Stimulated activated CD8-positive, alpha-beta memory T cell treated with anti-CD3 and anti-CD28 coated beads, Interleukin-12 subunit alpha, Interleukin-12 subunit beta, amount 100 ng/mL, for 24 hours (primary cell): Measurements from ENCODE around the gene SLC45A1.
"Not testable (repeated sequence)": the region's sequence is repeated elsewhere in the genome, so short reads cannot be mapped to it uniquely, and the experiment has no call there.

Experiments
- DNase-seq: peaks from one replicate; pipeline ENCODE4 v3.0.0-alpha.2; 2020; ENCODE audit errors: extremely low read depth

The SLC45A1 gene

DNA sequence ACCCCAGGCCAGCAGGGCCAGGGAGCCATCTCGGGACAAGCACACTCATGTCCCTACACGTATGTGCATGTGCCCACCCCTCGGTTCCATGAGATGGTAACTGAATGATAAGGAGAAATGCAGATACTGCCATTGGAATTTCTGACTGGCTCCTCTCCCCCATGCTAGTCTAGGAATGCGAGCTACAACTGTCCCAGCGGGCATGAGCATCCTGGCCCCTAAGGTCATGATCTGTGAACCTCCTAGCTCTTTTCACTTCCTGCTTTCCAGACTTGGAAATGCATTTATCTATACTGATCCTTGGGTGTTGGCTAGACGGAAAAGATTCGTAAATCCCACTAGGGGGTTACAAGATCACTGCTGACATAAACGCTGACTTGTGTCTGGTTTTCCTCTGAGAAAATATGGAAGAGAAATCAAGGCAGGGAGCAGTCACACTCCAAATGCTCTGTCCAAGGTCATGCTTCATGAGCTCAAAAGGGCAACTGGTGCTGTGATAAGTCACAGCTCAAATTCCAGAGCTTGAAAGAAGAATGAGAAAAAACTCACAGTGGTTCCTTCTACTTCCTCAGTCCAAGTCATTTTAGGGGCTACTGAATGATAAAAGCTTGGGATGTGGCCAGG is 49.8 kb downstream of the SLC45A1 start:
- no peak for DNase-seq

DNA sequence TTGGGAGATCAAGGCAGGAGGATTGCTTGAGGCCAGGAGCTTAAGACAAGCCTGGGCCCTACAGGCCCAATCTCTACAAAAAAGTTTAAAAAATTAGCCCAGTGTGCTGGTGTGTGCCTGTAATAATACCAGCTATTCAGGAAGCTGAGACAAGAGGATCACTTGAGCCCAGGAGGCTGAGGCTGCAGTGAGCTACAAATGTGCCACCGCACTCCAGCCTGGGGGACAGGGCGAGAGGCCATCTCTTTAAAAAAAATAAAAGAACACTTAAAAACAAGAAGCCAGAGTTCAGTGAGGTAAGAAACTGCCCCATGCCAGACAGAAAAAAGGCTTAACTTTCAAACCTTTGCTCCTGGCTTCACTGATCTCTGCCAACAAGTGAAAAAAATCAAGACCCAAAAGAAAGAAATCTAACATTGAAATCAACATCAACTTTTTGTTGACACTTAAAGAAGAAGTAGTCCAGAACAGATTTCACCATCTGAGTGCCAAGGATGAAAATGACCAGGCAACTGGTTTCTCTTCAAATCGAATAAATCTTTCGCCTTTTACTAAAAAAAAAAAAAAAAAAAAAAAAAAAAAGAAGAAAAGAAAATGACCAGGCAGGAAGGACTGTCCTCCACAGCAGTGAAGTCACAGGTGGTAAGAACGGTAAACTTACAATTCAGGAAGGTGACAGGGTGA is 51.2 kb downstream of the SLC45A1 start:
- DNase-seq: no peak

DNA sequence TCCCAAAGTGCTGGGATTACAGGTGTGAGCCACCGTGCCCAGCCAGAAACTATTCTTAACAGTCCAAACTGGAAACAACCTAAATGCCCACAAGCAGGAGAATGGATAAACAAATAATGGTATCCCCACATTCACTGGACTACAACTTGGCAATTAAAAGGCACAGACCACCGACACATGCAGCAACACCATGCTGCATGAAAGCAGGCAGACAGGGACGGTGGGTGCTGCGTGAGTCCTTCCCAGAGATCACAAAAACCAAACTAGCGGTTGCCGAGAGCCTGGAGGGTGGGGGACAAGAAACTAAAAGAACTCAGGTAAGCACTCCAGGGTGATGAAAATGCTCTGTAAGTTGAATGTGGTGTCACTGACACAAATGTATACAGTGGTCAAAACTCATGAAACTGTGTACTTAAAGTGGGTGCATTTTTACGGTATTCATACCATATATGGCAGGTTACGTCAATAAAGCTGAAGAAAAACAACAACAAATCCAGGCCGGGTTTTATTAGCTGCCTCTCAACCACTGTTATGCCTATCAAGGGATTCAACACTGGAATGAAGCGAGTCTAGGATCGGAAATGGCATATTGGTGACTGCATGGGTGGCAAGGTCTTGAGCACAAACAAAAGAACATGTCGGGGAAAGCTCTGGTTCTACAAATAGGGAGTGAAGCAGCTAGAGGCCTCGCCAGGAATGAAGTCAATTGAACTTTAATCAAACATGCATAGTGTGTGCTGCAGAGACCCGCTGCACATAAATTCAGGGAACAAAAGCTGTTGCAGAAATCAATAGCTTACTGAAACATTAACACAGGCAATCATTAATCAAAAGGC is 52.4 kb downstream of the SLC45A1 start:
- no peak for DNase-seq

DNA sequence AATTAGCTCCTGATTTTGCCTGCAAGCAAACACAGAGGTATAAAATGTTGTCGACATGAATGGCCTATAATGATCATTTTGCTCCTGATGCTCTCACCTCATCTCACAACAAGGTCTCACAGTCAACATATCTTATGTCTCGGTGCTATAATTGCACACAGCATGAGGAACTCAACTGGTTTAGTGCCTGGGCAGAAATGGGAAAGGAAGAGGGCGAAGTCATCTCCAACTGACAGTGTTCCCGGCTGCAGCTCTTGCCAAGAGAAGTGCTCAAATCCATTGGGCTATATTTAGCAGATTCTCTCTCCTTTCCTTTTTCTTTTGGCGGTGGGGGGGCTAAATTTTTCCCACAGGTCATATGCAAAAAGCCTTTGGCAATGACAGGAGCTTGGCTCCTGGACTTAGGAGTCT is 53.0 kb downstream of the SLC45A1 start:
- no peak for DNase-seq

DNA sequence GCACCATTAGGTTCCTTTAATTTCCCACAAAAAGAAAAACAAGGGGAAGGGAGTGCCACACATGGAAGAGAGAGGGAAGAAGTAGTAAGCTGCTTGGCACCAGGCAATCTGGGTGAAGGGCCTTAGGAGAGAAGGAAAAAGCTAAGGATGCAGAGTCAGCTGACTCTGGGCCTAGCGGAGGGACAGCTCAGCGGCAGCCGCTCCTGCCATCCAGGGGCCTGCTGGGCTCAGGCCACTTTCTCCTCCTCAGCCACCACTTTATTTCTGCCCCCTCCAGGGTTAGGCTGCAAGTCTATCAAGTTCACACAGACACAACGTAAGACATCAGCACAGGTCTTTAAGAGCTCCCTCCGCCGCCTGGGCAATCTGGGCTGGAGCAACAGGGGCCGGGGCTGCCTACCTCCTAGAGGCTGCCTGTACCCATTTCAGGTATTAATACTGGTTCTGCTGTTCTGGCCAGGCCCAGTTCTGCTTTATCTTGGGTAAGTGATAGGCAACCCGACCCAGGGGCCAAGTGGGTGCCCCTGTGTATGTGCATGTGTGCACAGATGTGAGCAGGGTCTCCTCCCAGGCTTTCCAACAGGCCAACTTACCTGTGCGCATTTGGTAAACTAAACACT is 53.6 kb downstream of the SLC45A1 start:
- DNase-seq: no peak

DNA sequence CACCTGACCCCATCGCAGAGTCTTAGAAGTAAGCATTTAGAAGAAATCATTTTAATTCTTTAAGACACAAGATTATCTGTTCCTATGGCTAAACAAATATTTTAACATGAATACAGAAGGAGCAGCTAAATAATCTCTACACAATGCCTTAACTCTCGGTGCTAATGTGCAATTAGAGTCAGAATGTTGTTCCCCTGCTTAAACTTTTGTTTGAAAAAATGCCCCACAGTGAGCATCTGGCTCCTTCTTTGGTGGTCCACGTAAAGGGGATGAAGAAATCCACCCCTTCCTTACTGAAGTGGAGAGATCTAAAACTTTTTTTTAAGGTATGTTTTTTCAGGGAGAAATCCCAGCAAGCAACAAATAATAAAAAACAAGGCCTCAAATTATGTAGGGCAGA is 55.2 kb downstream of the SLC45A1 start:
- DNase-seq: no peak

DNA sequence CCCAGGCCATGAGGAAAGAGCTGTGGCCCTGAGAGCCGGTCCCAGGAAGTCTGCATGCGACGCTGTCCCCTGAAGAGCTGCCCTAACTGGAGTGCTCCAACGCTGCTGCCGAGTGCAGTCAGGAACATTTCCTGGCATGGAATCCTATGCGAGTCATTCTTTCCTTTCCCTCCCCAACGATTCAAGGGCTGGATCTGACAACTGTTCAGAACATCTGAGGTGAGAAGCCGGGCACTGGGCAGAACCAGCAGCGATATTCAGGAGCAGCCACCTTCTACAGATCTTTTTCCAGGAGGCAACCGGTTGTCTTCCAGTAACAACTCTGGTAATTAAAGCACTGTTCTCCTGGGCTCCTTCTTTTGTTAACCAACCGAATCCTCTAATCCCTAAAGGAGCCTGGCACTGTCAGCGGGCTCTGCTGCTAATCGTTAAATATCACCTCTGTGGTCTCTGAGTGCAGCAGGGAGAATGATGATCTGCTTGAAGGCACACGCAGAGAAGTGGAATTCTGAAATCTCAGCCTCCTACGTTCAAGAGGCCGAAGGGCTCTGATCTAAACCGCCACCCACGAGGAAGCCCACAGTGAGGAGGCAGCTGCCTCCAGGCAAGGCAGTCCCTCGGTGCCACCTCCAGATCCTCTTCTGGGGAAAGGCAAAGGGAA is 55.8 kb downstream of the SLC45A1 start:
- no peak for DNase-seq

DNA sequence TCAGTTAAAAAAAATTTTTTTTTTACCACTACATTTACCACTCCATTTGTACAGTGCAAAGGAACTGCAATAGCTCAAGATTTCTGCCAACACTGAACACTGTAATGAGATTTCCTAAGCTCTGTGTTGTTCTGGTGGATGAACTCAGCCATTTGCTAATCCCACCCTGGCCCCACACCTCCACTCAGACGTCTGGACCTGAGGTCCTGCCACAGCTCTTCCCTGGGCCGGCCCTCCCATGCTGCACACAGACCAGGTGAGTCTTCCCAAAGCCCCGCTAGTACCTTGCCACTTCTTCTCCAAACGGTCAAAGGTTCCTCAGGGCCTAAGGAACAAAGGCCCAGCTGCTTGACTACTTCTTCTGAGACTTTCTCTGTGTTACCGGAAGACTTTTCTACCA is 56.4 kb downstream of the SLC45A1 start:
- no peak for DNase-seq

DNA sequence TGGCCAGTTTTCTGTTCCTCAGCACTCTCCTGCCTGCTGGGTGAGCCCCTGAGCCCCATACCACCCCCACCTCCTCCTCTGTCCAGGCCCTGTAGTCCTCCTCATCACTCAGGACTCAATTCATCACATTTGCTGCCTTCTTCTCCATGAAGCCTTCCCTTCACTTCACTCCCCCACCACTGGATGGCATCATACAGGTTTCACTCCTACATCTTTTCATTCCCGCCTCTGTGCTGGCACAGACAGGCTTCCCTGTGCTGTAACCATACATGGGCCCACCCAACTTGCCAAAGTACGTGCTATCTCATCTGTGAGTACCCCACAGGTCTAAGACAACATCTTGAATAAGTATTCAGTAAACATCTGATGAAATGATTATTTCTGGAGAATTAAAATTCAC is 56.9 kb downstream of the SLC45A1 start:
- DNase-seq: no peak

DNA sequence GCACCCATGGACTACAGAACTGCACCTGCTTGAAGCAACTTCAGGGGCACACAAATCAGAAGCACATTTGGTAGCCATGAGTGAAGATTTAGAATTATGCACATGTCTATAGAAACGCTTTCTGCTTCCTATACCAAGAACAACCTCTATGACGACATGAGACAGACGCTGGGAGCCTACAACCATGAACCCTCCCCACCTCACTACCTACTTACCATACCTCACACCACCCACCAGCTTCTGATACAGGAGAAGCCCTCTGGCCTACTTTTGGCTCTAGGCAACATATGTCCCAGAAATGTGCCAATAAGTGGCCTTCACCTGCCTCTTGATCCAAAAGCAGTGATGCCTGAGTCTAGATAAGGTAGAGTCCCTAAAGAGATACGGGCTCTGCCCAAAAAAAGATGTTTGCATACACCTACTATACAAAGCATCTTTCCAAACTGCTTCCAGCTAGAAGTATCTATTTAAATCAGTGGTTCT is 58.5 kb downstream of the SLC45A1 start:
- no peak for DNase-seq

DNA sequence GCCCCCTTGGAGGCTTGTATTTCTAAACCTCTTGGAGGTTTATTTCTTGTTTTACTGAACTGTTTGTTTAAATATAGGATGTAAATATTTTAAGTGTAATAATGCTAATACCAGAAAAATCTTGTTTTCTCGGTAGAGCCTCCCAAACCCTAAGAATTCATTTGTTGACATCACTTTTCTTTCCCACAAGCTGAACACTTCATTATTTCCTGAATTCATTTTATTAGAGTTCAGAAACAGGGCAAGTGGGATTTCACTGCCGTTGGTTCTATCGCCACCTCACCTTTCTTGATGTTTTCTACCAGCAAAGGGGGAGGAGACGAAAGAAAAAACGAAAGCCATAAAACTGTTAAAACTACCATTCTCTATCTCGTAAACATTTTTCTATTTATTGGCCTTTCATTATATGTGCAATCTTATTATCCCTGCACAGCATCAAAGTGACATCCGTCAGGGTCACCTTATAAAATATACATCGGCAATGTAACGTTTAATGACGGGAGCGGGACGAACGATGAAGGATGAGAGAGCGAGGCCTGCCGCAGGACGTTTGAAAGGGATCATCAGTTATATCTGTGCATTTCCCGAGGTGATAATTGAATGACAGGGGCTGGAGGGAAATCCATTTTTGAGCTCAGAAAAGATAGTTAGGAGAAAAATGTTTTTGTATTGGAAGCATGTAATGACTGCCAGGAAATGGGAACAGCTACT is 59.5 kb downstream of the SLC45A1 start:
- DNase-seq: no peak

DNA sequence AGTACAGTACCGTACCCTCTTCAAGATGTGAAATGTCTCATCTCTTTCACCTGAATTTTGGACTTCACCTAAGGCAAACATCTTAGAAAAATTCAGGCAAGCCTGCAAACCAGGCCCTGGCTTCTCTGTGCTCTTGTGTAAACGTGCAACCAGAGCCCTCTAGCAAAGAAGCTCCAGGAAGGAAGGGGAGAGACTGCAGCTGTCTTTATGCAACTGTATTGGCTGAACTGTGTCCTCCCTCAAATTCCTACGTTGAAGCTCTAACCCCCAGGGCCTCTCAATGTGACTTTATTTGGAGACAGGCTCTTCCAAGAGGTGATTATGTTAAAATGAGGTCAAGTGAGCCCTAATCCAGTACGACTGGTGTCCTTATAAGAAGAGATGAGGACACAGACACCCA is 60.3 kb downstream of the SLC45A1 start:
- DNase-seq: no peak

DNA sequence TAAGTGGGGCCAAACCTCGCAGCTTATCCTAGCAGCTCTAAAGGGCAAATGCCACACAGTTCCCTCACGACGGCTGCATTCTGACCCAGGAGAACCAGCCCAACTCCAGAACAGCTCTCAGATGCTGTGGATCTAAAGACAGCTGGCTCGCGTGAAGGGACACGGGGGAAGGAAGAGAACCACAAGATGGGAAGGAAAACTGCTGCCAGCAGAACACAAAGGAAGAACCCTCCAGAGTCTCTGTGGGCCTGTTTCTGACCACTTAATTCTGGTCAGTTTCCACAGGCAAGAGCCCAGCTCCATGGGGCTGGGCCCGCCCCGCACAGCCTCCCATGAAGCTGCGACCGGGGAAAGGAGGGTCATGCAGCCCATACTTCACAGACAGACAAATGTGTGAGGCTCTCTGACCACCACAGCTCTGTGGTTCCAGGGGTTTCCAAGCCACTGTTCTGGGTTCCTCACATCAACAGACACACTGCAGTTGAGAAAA is 61.1 kb downstream of the SLC45A1 start:
- no peak for DNase-seq

DNA sequence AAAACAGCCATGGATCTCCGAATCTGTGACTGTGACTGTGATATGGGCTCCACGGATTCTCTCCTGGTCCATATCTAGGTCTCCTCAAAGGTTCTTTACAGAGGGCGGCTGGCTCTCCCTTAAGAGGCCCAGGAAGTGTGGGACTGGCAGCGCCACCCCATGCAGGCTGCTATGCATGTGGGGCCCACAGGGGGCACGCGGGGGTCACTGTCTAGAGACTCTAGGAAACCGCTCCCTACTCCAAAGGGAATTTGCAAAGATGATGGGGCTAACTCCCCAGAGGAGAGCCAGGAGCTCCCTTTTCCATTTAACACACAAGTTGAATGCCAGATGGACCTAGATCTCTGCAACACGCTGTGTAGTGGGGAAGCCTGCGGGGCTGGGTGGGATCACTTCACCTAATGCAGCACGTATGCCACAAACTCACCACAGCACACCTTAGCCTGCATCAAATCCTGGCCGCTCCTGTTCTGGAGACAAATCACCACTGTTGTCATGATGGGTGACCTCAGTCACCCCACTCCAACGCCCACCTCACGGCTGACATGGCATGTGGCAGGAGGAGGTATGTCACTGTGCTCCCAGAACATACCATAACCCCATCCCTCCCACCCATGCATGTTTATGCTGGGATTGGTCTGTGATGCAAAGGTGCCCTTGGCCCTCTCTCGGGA is 61.7 kb downstream of the SLC45A1 start:
- no peak for DNase-seq

DNA sequence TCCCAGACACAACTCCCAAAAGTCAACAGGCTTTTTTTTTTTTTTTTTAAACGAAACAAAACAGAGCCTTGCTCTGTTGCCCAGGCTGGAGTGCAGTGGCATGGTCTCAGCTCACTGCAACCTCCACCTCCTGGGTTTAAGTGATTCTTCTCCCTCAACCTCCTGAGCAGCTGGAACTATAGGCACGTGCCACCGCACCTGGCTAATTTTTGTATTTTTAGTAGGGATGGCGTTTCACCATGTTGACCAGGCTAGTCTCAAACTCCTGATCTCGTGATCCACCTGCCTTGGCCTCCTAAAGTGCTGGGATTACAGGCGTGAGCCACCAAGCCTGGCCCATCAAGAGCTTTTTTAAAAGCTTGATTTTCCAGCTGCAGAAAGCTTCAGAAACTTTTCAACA is 62.4 kb downstream of the SLC45A1 start:
- not testable (repeated sequence) for DNase-seq

DNA sequence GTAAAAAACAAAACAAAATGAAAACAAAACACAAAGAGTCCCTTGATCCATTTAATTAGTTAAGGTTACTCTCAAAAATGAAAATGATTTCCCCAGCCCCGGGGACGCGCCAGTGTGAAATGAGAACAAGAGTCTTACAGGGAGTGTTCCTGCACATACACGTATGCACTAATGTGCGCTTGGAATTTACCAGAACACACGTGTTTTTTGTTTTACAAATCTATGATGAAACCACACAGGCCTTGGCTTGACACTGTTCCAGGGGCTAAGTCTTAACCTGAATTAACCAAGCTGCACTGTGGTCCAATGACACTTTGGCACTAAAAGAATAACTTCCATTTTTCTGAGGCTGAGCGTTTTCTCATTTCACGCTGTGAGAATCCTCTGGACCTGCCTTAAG is 63.7 kb downstream of the SLC45A1 start:
- DNase-seq: no peak

DNA sequence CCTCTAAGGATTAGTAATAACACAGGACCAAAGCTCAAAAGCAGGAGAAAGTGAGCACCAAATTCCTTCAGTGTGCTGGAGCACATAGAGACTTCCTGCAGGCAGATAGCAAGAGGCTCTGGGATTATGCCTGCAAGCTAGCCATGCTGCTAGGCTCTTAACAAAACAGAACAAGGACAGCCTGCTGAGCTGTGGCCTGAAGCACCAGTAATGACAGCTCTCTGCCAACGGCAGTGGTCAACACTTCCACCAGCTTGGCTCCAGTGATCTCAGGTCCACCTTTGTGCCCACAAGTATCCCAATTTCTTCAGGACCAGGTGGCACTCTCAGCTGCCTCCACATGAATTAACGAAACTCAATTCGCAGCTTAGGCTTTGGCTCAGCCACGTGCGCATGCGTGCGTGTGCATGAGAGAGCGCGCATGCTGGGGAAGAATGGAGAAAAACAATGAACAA is 64.2 kb downstream of the SLC45A1 start:
- DNase-seq: no peak

DNA sequence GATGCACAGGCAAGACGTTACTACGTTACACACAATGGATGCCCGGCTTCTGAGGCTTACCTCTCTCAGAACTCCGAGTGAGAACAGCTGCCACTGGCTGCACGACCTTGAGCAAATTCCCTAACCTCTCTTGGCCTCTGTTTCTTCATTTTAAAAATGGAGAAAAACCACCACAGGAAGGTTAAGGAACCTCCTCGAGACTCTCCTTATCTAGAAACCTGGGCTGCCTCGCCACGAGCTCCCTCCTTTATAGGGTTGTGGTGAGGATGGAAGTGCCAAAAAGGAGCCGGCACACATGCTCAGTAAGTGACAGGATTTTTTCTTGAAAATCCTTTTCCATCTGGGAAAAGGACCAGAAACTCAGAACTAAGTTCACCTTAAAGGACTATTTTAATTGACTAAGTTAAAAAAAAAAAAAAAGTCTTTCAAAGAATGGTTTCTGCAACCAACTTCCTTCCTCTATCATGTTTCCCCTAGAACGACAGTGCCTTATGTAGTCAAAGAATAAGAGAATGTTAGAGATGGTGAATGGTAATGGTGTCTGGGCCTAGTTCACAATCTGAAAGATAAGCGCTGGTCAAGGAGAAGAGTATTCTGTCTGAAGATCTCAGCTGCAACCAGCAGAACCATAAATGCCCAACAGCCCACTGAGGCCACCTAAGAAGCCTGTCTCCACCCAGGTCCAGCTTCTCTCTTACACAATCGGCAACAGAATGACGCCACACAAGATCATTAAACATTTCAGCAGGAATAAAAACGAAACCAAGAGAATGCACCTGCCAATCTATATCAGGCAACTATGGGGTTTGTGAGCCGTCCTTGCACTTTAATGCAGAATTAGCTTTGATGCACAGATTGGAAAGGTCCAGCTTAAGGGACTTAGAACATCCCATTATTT is 64.9 kb downstream of the SLC45A1 start:
- no peak for DNase-seq

DNA sequence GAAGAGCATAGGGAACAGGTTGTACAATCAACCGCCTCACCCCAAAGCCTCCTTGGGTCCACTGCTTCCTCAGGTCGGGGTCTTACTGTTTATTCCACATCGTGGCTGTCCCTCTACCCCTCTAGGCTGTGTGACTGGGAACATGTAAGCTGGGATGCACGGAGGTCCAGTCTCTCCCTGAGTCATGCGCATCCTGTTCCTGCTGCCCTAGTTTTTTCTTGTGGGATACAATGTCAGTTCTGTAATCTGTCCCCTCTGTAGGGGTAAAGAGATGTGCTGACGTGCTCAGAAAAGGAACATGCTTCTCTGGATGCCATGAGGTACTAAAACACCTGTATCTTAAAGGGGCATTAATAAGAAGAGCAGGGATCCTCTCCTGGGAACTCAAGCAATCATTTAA is 66.2 kb downstream of the SLC45A1 start:
- DNase-seq: no peak
